GM10847 (cell line): ENCODE results near the gene SPATA2L.
A peak's percentile ranks its signal among the peaks of the same experiment; 100 is the strongest.

Experiments
- POLR2A ChIP-seq: IDR thresholded peaks from 2 replicates; pipeline ENCODE4 v1.6.1; 2011; ENCODE audit not compliant: insufficient read length; ENCODE audit errors: extremely low read depth

SPATA2L gene

GRCh38 chr16:89717688-89718505, 16.4 kb upstream of the SPATA2L start:
- TF ChIP-seq POLR2A = no peak

- no peak for TF ChIP-seq POLR2A
Observed at GRCh38 chr16:89716916-89717687, 15.6 kb upstream of the SPATA2L start.

- TF ChIP-seq POLR2A = no peak
Observed at GRCh38 chr16:89716493-89716892, 15.0 kb upstream of the SPATA2L start.

GRCh38 chr16:89712274-89712781, 10.8 kb upstream of the SPATA2L start:
- no peak for TF ChIP-seq POLR2A

GRCh38 chr16:89711601-89712273, 10.2 kb upstream of the SPATA2L start:
- peak; percentile 56 for TF ChIP-seq POLR2A

GRCh38 chr16:89710709-89711564, 9.4 kb upstream of the SPATA2L start:
- no peak for TF ChIP-seq POLR2A

DNA sequence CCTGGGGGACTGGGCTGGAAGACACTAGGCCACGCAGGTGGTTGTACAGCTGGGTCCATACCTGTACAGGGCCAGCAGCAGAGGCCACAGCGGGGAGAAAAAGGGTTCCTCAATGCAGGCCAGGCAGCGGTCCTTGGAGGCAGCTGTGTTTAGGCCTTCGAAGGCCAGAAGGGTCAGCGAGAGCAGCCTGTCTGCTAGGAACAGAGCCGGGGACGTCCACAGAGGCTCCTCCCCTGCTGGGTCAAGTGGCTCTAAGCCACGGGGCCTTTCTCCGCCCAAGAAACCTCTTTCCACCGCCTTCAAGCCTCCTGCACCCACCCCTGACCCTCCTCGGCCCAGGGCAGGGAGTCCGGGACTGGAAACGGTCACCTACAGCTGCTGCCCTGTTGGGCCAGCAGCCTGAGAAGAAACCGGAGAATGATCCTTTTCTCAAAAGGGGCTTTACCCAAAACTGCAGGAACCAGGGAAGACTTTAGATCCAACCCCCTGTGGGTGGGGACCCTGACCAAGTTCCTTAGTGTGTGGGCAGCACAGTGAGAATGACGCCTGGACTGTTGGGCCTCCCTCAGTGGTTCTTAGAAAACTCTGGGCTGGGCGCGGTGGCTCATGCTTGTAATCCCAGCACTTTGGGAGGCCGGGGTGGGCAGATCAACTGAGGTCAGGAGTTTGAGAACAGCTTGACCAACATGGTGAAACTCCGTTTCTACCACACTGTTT, 8.4 kb upstream of the SPATA2L start:
- TF ChIP-seq POLR2A = no peak

DNA sequence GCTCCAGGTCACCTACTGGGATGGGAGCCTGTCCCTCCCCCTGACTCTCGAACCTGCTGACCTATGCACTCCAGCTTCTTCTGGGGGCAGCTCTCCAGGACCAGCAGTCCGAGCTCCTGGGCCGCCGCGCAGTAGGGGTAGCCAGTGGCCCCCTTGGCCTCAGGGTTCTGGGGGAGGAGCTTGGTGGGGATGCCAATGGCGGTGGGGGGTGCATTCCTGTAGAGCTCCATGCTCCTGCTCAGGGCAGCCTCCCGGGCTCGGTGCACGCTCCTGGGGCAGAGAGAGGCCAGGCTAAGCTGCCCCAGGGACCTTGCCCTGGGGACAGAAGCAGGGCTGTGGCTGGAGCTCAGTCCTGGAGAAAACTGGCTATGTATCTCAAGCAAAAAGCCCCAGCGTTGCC, 7.7 kb upstream of the SPATA2L start:
- no peak for TF ChIP-seq POLR2A

GRCh38 chr16:89708481-89708931, 7.0 kb upstream of the SPATA2L start:
- no peak for TF ChIP-seq POLR2A

GRCh38 chr16:89707695-89708094, 6.2 kb upstream of the SPATA2L start:
- no peak for TF ChIP-seq POLR2A

DNA sequence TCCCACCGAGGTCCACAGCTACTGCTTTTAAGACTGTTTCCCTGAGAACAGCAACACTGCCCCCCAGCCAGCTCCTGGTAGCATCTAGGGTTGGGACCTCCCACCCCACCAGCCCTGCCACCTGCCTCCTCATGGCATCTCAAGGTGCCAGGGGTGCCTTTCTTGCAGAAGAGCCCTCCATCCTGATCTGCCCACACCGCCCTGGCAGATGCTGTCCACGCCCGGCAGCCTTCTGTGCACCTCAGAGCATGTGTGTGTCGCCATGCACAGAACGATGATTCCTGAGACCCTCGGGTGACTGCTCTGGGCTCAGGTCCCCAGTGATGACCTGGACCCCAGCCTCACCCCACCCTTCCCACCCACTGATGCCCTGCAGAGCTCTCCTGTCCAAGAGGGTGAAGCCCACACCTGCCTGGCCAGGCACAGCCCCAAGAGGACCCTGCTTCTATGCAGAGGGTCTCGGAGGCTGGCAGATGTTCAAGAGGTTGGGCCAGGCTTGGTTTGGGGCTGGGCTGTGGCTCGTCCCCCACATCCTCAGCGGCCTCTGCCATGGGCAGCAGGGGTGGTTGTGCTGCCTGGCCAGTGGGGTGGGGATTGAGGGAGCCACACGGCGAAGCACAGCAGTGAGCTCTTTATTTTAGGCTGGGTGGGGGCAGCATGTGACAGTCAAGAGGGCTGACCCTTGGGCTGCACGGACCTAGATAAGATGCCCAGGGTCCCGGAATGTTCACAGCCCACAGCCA, 5.2 kb upstream of the SPATA2L start:
- TF ChIP-seq POLR2A = no peak

- no peak for TF ChIP-seq POLR2A
Observed at GRCh38 chr16:89705006-89705405, 3.5 kb upstream of the SPATA2L start.

GRCh38 chr16:89704281-89704680, 2.8 kb upstream of the SPATA2L start:
- TF ChIP-seq POLR2A = no peak
